HUDEP-2 (cell line): ENCODE results near the gene CCL25.
"Not testable (repeated sequence)": the region's sequence is repeated elsewhere in the genome, so short reads cannot be mapped to it uniquely, and the experiment has no call there.

ENCODE experiments used
- DNase-seq, 76 experiments: peaks; one replicate each; lab custom pipeline; 2025; ENCODE audit not compliant: unreplicated experiment in 76 of 76; lab: John Stamatoyannopoulos, UW

CCL25 gene

DNA sequence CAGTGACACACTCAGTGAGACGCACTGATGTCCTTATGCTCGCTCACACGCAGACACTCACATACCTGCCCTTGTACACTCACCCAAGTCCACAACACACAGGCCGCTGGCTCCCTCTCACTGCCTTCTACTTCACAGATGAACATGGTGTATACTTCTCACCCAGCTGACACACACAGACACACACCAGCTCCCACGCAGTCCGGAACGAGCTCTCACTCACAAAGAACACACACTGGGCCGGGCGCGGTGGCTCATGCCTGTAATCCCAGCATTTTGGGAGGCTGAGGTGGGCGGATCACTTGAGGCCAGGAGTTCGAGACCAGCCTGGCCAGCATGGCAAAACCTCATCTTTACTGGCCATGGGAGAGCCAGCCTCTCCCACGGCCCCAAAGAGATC, 31.6 kb downstream of the CCL25 start:
- no peak for DNase-seq

DNA sequence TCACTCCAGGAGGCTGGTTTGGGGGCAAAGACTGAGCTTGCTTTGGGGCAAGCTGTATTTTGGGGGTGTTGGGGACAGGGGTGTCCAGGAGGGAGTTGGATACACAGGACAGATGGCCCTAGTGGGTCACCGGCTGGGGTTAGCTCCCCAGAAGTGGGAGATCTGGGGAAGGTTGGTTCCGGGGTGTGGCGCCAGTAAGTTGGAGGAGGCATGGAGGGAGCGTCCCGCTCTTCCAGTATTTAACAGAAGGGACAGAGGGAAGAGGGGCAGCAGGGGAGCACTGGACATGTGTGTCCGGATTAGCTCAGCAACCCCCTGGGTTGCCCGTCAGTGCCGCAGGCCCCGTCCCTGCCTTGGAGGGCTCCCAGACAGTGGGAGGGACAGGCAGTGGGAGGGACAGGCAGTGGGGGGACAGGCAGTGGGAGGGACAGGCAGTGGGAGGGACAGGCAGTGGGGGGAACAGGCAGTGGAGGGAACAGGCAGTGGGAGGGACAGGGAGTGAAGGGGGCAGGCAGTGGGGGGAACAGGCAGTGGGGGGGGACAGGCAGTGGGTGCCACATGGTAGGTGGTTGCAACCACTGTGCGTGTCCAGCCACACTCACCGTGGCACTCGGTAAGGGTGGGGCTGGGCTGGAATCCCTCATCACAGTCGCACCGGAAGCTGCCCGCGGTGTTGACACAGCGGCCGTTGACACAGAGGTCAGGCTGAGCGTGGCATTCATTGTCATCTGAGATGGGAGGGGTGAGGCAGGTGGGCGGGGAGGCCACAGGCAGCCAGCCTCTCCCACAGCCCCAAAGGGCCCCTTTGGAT, 33.2 kb downstream of the CCL25 start:
- no peak for DNase-seq

DNA sequence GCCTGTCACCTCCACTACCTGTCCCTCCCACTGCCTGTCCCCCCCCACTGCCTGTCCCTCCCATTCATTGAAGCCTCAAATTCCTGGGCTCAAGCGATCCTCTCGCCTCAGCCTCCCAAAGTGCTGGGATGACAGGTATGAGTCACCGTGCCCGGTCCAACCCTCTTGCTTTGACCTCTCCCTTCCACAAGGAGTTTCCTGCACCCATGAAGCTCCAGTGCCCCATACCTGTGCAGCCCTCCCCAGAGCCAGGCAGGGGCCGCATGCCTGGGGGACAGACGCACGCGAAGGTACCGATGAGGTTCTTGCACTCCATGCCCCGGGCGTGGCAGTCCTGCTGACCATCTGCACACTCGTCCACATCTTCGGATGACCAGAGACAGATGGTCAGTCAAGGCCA, 34.3 kb downstream of the CCL25 start:
- DNase-seq, result no peak

DNA sequence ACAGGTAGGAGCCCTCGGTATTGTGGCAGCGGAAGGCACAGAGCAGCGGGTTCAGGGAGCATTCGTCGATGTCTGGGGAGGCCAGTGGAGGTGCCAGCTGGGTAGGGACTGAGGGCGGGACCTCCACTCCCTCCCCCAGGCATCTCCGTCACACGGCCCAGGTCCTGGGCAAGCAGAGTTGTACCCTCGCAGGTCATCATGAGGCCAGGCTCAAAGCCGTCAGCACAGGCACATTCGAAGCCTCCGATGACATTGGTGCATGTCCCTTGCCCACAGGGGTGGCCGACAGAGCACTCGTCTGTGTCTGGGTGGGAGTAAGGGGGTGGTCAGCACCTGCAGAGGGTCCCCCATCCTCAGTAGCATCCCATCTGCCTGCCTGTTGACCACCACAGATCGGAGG, 35.3 kb downstream of the CCL25 start:
- DNase-seq, result no peak

DNA sequence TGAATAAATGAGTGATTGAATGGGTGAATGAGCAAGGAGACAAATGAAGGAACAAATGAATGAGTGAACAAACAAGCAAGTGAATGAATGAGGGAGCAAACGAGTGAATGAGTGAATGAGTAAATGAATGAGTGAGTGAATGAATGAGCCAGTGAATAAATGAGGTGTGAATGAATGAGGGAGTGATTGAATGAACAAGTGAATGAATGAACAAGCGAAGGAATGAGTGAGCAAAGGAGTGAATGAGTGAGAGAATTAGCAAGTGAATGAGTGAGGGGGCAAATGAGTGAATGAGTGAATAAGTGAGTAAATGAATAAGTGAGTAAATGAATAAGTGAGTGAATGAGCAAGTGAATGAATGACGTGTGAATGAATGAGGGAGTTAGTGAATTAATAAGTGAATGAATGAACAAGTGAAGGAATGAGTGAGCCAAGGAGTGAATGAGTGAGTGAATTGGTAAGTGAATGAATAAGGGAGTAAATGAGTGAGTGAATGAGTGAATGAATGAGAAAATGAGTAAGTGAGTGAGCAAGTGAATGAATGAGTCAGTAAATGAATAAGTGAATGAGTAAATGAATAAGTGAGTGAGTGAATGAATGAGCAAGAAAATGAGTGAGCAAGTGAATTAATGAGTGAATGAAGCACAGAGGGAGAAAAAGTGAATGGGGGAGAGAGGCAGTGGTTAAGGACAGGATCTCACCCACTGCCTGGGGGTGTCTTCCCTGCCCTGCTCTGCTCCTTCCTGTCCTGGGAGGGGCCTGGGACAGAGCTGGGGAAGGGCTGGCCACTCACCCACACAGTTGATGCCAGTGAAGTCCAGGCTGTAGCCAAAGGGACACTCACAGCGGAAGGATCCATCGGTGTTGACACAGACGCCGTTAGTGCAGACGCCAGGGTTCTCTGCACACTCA, 36.4 kb downstream of the CCL25 start:
- no peak for DNase-seq

DNA sequence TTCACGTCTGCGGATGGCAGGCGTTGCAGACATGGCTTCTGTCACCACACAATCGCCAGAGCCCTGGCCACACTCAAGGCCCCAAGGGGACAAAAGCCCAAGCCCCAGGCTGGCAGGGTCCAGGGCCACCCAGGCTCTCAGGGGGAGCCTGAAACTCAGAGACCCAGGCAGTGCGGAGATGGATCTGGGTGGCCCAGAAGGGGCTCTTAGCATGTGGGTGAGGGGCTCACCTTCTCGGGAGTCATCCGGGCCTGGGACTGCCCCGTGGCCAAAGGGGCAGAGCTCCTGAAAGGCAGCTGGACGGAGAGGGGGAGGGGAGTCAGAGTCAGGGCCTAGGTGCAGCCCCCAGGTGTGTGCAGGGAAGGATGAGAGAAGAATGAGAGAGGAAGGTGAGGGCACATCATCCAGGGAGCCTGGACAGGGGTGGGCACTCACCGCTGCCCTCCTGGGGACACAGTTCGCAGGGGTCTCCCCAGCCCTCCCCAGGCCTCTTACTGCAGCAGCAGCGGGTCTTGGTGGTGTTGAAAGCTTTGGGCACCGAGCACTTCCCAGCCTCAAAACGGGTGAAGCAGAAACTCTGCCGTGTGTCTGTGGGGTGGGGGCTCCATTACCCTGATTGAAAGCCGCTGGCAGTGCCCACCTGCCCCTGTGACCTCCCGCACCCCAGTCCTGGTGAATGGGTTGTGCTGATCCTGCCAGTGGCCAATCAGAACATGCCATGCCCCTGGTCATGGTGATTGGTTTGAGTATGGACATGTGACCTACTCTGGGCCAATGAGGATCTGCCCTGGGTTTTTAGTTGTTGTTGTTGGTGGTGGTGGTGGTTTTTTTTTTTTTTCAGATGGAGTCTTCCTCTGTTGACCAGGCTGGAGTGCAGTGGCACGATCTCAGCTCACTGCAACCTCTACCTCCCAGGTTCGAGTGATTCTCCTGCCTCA, 37.4 kb downstream of the CCL25 start:
- DNase-seq, result no peak

DNA sequence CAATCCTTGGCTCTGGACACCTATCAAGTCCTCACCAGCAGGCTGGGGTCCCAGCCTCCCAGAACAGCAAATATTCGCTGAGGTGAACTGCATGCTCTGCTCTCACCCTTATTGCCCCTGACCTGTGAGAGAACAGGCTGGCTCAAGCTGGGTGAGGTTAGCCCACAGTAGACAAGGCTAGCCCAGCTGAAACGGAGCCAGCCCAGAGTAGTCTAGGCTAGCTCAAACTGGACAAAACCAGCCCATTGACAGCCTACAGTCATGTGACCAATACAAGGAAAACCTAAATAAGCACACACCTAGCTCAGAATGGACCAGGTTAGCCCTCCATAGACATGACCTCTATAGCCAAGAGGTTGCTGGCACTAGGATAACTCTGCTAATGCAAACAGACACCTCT, 38.4 kb downstream of the CCL25 start:
- no peak for DNase-seq

DNA sequence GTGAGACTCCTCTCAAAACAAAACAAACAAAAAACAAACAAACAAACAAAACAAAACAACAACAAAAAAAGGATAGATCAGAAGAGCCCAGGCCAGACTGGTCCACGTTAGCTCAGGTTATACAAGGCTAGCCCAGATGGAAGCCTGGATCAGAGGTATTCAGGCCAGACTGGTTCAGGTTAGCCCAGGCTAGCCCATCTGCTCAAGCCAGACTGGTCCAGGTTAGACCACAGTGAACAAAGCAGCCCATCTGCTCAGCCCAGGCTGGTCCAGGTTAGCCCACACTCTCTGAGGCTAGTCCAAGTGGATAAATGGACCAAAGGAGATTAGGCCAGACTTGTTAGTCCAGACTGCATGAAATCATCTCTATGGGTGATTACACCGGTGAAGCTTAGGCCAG, 41.2 kb downstream of the CCL25 start:
- DNase-seq, result no peak

DNA sequence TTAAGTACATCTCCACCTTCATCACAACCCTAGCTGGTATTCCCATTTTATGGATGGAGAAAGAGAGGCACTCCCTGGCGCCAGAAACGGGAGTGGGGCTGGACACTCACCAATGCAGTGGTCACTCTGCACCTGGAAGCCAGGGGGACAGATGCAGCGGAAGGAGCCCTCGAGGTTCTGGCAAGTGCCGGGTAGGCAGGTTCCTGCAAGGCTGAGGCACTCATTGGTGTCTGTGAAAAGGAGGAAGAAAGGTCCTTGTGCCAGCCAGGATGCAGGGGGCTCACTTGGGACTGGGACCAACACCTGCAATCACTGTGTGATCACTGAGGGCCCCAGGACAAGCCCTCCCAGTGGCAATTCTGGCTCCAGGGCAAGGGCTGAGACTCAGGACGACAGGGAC, 41.8 kb downstream of the CCL25 start:
- no peak for DNase-seq

DNA sequence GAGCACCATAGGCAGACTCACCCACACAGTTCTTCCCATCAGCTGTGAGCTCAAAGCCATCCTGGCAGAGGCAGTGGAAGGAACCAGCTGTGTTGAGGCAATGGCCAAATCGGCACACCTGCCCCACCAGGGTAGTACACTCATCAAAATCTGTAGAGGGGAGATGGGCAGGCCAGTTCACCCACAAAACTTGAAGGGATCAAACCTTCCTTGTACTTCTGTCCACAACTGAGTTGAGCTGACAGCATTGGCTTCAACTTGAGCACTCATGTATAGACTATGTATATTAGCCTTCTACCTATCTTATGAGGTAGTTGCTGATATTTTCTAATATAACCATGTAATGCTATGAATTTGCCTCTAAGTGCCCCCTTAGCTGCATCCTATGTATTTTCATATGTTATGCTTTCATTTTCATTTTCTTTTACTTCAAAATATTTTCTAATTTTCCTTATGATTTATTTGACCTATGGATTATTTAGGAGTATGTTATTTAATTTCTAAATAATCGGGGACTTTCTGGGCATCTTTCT, 42.9 kb downstream of the CCL25 start:
- DNase-seq, result no peak

DNA sequence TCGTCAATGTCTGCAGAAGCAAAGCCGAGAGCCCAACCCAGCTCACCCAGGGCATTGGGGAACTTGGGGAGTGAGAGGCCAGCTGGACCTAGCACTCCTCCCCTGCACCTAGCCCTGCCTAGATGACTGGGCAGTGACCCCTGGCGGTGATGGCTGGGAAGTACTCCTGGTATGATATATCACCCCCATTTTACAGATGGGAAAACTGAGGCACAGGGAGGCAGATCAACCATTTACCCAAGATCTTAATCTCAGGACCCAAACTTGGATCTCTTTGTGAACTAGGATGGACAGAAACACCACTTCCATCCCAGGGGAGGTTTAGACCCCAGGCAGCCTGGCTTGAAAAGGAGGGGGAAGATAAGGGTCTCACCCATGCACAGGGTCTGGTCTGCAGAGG, 43.5 kb downstream of the CCL25 start:
- peak in 15 of 76 experiments; percentile 4 to 53 (median 20) for DNase-seq

DNA sequence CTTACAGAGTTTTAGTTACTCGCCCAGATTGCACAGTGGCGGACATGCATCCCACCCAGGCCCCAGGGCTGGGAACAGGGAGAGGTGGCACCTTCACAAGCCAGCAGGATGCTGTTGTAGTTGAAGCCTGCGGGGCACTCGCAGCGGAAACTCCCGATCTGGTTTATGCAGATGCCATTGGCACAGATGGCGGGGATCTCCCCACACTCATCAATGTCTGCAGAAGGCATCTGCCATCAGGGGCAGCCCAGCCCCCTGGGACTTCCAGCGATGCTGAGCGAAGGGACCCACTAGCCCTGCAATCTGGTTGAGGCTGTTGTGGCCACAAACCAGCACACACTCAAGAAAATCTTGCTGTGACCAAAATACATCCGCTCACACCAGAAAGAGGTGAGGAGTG, 44.6 kb downstream of the CCL25 start:
- no peak for DNase-seq

DNA sequence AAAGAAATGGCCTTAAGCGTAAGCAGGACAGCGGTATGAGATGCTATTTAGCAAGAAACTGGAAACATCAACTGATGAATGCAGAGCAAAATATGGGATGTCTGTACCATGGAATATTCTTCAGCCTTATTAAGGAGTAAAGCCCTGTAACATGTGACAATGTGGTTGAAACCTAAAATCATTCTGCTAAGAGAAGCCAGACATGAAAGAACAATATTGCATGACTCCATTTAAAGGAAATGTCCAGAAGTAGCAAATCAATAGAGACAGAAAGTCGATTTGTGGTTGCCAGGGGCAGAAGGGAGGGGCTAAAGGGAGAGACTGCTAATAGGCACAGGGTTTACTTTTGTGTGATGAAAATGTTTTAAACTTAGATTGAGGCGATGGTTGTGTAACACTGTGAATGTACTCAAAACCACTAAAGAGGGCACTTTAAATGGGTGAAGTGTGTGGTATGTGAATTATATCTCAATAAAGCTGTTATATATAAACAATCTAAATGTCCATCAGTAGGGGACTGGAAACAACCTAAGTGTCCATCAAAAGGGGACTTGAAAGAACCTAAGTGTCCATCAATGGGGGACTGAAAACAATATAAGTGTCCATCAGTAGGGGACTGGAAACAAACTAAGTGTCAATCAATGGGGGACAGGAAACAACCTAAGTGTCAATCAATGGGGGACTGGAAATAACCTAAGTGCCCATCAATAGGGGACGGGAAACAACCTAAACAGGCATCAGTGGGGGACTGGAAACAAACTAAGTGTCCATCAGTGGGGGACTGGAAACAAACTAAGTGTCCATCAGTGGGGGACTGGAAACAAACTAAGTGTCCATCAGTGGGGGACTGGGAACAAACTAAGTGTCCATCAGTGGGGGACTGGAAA, 45.4 kb downstream of the CCL25 start:
- DNase-seq, result no peak

DNA sequence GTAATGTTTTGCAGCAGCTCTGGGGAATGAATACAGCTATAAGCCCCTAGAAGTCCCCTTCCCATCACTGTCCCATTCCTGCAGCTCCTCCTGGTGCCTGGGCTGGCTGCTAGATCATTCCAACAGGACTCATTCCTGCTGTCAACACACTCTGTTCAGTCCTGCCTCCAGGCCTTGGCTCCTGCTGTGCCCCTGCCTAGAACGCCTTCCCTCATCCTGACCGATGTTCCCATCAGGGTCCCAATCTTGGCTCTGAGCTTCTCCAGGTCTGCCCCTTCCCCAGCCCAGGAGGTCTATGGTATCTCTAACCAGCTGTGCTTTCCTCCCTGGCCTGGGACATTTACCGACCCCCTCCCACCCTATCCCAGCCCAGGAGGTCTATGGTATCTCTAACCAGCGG, 48.8 kb downstream of the CCL25 start:
- DNase-seq, result no peak

DNA sequence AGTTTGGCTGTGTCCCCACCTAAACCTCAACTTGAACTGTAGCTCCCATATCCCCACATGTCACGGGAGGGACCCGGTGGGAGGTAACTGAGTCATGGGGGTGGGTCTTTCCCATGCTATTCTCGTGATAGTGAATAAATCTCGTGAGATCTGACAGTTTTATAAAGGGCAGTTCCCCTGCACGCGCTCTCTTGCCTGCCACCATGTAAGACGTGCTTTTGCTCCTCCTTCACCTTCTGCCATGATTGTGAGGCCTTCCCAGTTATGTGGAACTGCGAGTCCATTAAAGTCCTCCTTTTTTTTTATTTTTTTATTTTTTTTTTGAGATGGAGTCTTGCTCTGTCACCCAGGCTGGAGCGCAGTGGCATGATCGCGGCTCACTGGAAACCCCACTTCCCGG, 49.4 kb downstream of the CCL25 start:
- not testable (repeated sequence) for DNase-seq

DNA sequence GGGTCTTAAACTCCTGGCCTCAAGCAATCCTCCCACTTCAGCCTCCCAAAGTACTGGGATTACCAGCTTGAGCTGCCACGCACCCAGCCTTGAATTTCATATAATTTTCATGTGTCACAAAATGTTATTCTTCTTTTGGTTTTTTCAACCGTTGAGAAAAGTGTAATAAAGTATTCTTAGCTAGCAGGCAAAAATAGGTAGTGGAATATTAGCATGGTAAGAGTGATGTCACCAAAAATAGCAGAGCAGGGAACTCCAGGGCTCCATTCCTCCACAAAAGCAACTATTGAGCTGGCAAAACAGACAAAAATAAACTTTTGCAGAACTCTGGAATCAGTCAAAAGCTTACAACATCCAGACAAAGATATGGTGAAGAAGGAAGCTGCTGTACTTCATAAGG, 52.9 kb downstream of the CCL25 start:
- DNase-seq, result no peak

DNA sequence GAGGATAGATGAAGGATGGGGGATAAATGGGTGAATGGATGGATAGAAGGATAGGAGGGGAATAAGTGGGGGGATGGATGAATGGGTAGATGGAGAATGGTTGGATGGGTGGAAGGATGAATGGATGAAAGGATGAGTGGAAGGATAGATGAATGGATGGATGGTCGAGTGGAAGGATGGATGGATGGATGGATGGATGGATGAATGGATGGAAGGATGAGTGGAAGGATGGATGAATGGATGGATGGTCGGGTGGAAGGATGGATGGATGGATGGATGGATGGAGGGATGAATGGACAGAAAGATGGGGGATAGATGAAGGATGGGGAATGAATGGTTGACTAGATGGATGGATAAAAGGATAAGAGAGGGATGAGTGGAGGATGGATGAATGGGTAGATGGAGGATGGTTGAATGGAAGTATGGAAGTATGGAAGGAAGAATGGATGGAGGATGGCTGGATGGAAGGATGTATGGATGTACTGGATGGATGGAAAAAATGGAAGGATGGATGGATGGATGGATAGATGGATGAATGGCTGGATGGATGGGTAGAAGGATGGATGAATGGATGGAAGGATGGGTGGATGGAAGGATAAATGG, 54.8 kb downstream of the CCL25 start:
- no peak for DNase-seq

DNA sequence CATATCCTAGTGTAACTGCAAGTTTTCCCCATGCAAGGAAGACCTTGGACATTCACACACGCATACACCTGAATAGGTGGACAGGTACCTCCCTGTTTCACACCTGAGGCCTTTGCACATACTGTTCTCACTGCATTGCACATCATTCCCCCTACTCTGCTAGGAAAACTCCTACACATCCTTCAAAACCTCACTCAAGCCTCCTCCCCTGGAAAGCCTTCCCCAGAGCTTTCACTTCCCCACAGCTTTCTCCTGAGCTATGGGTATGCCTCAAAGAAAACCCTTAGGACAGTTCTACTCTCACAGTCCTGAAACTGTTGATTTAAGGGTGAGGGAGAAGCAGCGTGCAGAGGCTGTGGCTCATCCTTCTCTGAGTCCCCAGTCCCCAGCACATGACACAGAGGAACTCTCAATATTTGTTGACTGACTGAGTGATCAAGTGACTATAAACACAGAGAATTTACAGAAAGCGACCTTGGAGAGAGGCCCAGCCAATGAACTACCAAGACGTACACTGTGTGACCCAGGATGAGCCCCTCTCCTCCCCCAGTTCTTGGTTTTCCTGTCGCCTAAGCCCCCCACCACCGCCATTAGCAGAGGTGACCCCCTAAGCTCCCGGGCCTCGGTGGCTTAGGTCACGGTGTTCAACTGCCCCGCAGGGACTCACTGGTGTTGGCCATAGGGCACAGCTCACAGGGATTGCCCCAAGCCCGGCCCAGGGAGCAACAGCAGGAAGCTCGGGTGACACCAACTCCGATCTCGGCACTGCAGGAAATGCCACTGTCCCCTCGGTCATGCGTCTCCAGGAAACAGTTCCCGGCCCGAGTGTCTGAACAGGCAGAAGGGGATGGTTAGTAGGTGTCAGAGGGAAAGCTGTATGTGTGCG, 56.2 kb downstream of the CCL25 start:
- no peak for DNase-seq
